Endothelial cell of umbilical vein (primary cell): ENCODE data around the gene OR2T1.
"Not testable (repeated sequence)": the region's sequence is repeated elsewhere in the genome, so short reads cannot be mapped to it uniquely, and the experiment has no call there.

ENCODE experiments used
- EZH2 ChIP-seq: IDR thresholded peaks from 2 replicates; pipeline ENCODE4 v1.6.1; 2012; ENCODE audit warnings: borderline replicate concordance, low read depth, mild to moderate bottlenecking, moderate library complexity, low read length, inconsistent platforms; ENCODE audit not compliant: severe bottlenecking
- FOS ChIP-seq: IDR thresholded peaks from 2 replicates; pipeline ENCODE4 v1.6.1; 2011; ENCODE audit warnings: mild to moderate bottlenecking, low read length, moderate library complexity, borderline replicate concordance; ENCODE audit not compliant: insufficient read depth
- GATA2 ChIP-seq: IDR thresholded peaks from 2 replicates; pipeline ENCODE4 v1.7.0; 2011; ENCODE audit warnings: low read depth, mild to moderate bottlenecking, moderate library complexity, mixed read lengths, low read length; ENCODE audit not compliant: insufficient read length, insufficient read depth
- JUN ChIP-seq: IDR thresholded peaks from 2 replicates; pipeline ENCODE4 v1.6.1; 2011; ENCODE audit warnings: borderline replicate concordance, low read depth; ENCODE audit not compliant: insufficient read length, insufficient read depth
- MYC ChIP-seq: IDR thresholded peaks from one replicate; pipeline ENCODE4 v1.6.1; 2011; ENCODE audit warnings: mild to moderate bottlenecking, low read depth, low read length
- POLR2A ChIP-seq: IDR thresholded peaks from 2 replicates; pipeline ENCODE4 v1.6.1; 2012; ENCODE audit warnings: low read depth, mild to moderate bottlenecking, control low read depth, low read length
- POLR2AphosphoS5 ChIP-seq: IDR thresholded peaks from 2 replicates; pipeline ENCODE4 v1.6.1; 2012; ENCODE audit warnings: low read depth, mild to moderate bottlenecking, control low read depth, low read length, moderate library complexity; ENCODE audit not compliant: insufficient read depth
- TF ChIP-seq, protein P1 (sequence below), 2 donors: IDR thresholded peaks; 1 replicate in 1 of 2; 2 replicates in 1 of 2; pipeline ENCODE4 v1.5.1; 2011; ENCODE audit warnings: low read length in 2 of 2, mild to moderate bottlenecking in 2 of 2, moderate library complexity in 2 of 2, control low read depth in 1 of 2, inconsistent platforms in 1 of 2, low read depth in 1 of 2; ENCODE audit not compliant: insufficient read depth in 1 of 2; ENCODE audit errors: extremely low read depth in 1 of 2
- TF ChIP-seq, protein P2 (sequence below): IDR thresholded peaks from 2 replicates; pipeline ENCODE4 v1.6.1; 2011; ENCODE audit not compliant: insufficient read depth, insufficient read length

DNA sequence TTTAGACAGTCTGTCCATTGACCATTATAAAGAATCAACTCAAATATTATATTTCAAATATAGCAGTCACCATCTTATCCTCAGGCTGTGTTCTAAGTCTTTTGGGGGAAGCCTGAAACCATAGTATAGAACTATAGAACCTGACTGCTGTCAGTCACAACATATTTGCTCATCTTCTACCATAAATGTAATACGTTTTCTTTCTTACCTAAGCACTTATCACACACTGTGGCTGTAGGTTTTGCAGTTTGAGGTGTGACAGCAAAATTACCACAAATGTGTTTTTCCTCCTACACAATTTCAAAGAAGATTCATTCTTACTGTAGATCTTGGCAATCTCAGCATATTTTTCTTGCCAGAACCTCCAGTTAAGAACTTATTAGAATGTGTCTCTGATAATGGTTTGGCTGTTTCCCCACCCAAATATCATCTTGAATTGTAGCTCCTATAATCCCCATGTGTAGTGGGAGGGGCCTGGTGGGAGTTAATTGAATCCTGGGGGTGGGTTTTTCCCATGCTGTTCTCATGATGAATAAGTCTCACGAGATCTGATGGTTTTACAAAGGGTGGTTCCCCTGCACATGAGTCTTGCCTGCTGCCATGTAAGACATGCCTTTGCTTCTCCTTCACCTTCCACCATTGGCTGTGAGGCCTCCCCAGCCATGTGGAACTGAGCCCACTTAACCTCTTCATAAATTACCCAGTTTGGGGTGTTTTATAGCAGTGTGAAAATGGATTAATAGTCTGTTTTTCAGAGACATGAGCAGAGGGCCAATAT is 39.8 kb downstream of the OR2T1 start:
- TF ChIP-seq, protein P1, sequence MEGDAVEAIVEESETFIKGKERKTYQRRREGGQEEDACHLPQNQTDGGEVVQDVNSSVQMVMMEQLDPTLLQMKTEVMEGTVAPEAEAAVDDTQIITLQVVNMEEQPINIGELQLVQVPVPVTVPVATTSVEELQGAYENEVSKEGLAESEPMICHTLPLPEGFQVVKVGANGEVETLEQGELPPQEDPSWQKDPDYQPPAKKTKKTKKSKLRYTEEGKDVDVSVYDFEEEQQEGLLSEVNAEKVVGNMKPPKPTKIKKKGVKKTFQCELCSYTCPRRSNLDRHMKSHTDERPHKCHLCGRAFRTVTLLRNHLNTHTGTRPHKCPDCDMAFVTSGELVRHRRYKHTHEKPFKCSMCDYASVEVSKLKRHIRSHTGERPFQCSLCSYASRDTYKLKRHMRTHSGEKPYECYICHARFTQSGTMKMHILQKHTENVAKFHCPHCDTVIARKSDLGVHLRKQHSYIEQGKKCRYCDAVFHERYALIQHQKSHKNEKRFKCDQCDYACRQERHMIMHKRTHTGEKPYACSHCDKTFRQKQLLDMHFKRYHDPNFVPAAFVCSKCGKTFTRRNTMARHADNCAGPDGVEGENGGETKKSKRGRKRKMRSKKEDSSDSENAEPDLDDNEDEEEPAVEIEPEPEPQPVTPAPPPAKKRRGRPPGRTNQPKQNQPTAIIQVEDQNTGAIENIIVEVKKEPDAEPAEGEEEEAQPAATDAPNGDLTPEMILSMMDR (IDR thresholded peaks at IDR 0.05; ENCODE audit: extremely low read depth in 1 of 2, insufficient read depth in 1 of 2, low read depth in 1 of 2, low read length in 2 of 2): not testable (repeated sequence)
- not testable (repeated sequence) for TF ChIP-seq POLR2AphosphoS5, POLR2A, EZH2, FOS, MYC, JUN, GATA2
- TF ChIP-seq, protein P2, sequence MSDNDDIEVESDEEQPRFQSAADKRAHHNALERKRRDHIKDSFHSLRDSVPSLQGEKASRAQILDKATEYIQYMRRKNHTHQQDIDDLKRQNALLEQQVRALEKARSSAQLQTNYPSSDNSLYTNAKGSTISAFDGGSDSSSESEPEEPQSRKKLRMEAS: not testable (repeated sequence)
